ENCODE results near the gene GSK3A.

DNA sequence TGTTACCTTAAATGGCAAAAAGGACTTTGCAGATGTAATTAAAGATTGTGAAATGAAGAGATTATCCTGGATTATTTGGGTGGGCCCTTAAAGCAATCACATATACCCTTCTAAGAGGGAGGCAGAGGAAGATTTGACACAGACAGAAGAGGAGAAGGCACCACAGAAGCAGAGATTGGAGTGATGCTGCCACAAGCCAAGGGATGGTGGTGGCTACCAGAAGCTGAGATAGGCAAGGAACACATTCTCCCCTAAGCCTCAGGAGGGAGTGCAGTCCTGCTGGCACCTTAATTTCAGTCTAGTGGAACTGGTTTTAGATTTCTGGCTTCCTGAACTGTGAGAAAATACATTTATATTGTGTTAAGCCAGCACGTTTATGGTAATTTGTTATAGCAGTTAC lies 49.1 kb downstream of the GSK3A start:
- TF ChIP-seq, protein P1, sequence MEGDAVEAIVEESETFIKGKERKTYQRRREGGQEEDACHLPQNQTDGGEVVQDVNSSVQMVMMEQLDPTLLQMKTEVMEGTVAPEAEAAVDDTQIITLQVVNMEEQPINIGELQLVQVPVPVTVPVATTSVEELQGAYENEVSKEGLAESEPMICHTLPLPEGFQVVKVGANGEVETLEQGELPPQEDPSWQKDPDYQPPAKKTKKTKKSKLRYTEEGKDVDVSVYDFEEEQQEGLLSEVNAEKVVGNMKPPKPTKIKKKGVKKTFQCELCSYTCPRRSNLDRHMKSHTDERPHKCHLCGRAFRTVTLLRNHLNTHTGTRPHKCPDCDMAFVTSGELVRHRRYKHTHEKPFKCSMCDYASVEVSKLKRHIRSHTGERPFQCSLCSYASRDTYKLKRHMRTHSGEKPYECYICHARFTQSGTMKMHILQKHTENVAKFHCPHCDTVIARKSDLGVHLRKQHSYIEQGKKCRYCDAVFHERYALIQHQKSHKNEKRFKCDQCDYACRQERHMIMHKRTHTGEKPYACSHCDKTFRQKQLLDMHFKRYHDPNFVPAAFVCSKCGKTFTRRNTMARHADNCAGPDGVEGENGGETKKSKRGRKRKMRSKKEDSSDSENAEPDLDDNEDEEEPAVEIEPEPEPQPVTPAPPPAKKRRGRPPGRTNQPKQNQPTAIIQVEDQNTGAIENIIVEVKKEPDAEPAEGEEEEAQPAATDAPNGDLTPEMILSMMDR (conservative IDR thresholded peaks at IDR 0.05; ENCODE audit: low read length): no peak
- no peak for TF ChIP-seq EZH2phosphoT487 (IDR thresholded peaks at IDR 0.05; ENCODE audit: borderline replicate concordance)
